Right cardiac atrium (tissue), 5 donors: Measurements from ENCODE around the gene TCEAL5. TPM values are rescaled to one million over a fixed set of nuclear protein-coding genes. Genes with fewer than 3 reads are reported as not detected.
"Not testable (repeated sequence)": the region's sequence is repeated elsewhere in the genome, so short reads cannot be mapped to it uniquely, and the experiment has no call there.

Experiments
- ATAC-seq, 2 donors: fragments of 200-7000 bp; cut with Tn5 transposase; one replicate each; pipeline versions ENCODE4 v1.8.0 to v1.9.1; 2020; ENCODE audit warnings: moderate library complexity in 2 of 2, mild to moderate bottlenecking in 1 of 2
- DNase-seq, 3 donors: peaks; one replicate each; pipeline ENCODE4 v3.0.0-alpha.2; 2020
- H3K27ac ChIP-seq: one replicate; pipeline ENCODE4 v1.5.1; 2013; ENCODE audit warnings: mild to moderate bottlenecking, low read length, control low read depth, moderate library complexity
- H3K27me3 ChIP-seq: one replicate; pipeline ENCODE4 v1.6.1; 2013; ENCODE audit not compliant: control insufficient read depth, insufficient read depth
- H3K4me1 ChIP-seq: one replicate; pipeline ENCODE4 v1.6.1; 2013; ENCODE audit warnings: low read length; ENCODE audit not compliant: control insufficient read depth, insufficient read depth
- H3K4me3 ChIP-seq: one replicate; pipeline ENCODE4 v1.5.1; 2013; ENCODE audit warnings: low read length, control low read depth
- H3K9me3 ChIP-seq: one replicate; pipeline ENCODE4 v1.6.1; 2013; ENCODE audit warnings: low read length; ENCODE audit not compliant: control insufficient read depth
- WGBS: extraction: QIAGEN DNeasy Blood & Tissue Kit; methylation state at CpG from one replicate; pipeline ENCODE4 v1.1.7; 2013; 5-methylcytosine and 5-hydroxymethylcytosine counted together
- intact Hi-C, 4 donors: fragments of 100-400 bp; cut with DNase I; formaldehyde crosslinking; loops; one replicate each; pipeline versions ENCODE4 v1.11.0 to v1.14.0; 2022 to 2023
- polyA plus RNA-seq: library from polyadenylated mRNA; stranded (reverse); fragments of 200-250 nt; gene quantifications from one replicate; pipeline ENCODE4 v1.2.3, GENCODE V29; 2013
- total RNA-seq, 4 donors: library from RNA; stranded (reverse); fragmentation: NEBNext Ultra II Directional; extraction: Animal tissue kit (Norgen Biotek cat#: 25700); gene quantifications; one replicate each; pipeline ENCODE4 v1.2.1, GENCODE V29; 2021
- donor health status: healthy with polysubstance abuse.
- donor health status: DM: no; HTN: yes; CAD: no.
- donor health status: DM: no; HTN: no; CAD: no.
- donor health status: DM: no; HTN: yes; CAD: no; lungs with severe emphysema.
- donor health status: DM: yes; HTN: yes; CAD: no.

The TCEAL5 gene
- total and polyA plus RNA-seq, 5 donors, result 0.45 to 1.6 (median 0.81) TPM

DNA sequence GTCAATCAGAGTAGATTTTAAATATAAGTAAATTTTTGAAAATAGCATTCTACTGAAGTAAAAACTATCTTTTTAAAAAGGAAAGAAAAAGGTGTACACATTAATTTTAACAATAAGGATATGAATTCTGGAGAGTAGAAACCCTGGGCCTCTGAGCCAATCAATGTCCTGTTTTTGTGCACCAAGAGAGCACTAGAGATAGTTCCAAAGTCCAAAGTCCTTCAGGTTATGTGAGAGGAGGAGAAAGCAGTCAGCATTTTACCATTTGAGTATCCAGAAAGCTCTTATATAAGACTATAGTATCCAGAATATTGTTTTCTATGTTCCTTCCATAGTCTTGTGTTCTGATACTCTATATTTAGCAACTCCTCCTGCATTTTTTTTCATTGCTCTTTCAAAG is 18.3 kb downstream of the TCEAL5 start:
- no peak for DNase-seq

GRCh38 chrX:103256651-103257050 is 19.9 kb downstream of the TCEAL5 start:
- Histone ChIP-seq H3K9me3 (no peaks in the 10 kb centered on the region), H3K4me1 (no peaks in the 10 kb centered on the region), H3K4me3 (no peak overlapping the region), H3K27me3 (no peaks in the 10 kb centered on the region), H3K27ac (no peak overlapping the region)
- ATAC-seq (no peak), DNase-seq (no peak)
- intact Hi-C loops, result no loop called here

More for the DNA sequence above, 18.3 kb downstream of the TCEAL5 start:
- Histone ChIP-seq H3K9me3 (no peaks in the 10 kb centered on the region), H3K27me3 (no peaks in the 10 kb centered on the region), H3K4me3 (no peak overlapping the region), H3K27ac (no peak overlapping the region), H3K4me1 (no peaks in the 10 kb centered on the region)
- intact Hi-C loops, result no loop called here
- no peak for ATAC-seq

- Histone ChIP-seq H3K4me1 (no peaks in the 10 kb centered on the region), H3K27me3 (no peaks in the 10 kb centered on the region), H3K9me3 (no peaks in the 10 kb centered on the region), H3K27ac (peak within 1 kb of the TSS; percentile 99), H3K4me3 (peak within 1 kb of the TSS; percentile 99)
- peak; percentile 84 to 94 (median 89) for DNase-seq
- intact Hi-C loops, result loop anchor here in 1 of 4 donors (5.0 kb wide), 1 partner anchor 43 kb away; no protein-coding TSS in a partner anchor
- peak; percentile 97 to 98 for ATAC-seq
- 0% methylated on average over 22 of the region's 22 CpGs for WGBS
Measured at GRCh38 chrX:103254921-103255493, 21.5 kb downstream of the TCEAL5 start, which contains the start of gene TCEAL8. Gene TCEAL8, minus strand, starts transcription at chrX:103255155. Its CDS starts 1,176 bp downstream, at chrX:103253979.

- under 1% methylated on average over 22 of the region's 22 CpGs for WGBS
- no peaks in the 10 kb centered on the region for H3K9me3 ChIP-seq
- ATAC-seq (peak; percentile 78 to 85), DNase-seq (peak; percentile 55 to 76 (median 74))
- H3K4me3 ChIP-seq, result peak overlapping the region; percentile 99
- H3K27ac ChIP-seq, result peak overlapping the region; percentile 99
- H3K27me3 ChIP-seq, result no peaks in the 10 kb centered on the region
- no peaks in the 10 kb centered on the region for H3K4me1 ChIP-seq
- intact Hi-C loops, result loop anchor here in 1 of 4 donors (5.0 kb wide), 1 partner anchor 42 kb away; no protein-coding TSS in a partner anchor
Measured at GRCh38 chrX:103254171-103254824, 22.3 kb downstream of the TCEAL5 start.

- Histone ChIP-seq H3K27me3 (no peaks in the 10 kb centered on the region), H3K9me3 (no peaks in the 10 kb centered on the region), H3K4me1 (no peaks in the 10 kb centered on the region), H3K4me3 (peak overlapping the region; percentile 99), H3K27ac (peak overlapping the region; percentile 99)
- peak in 1 of 2 donors; percentile 68 for ATAC-seq
- intact Hi-C loops, result loop anchor here in 1 of 4 donors (5.0 kb wide), 1 partner anchor 41 kb away; no protein-coding TSS in a partner anchor
- no peak for DNase-seq
- 9% methylated on average over 8 of the region's 8 CpGs for WGBS
Measured at GRCh38 chrX:103253608-103254007, 22.9 kb downstream of the TCEAL5 start.

DNA sequence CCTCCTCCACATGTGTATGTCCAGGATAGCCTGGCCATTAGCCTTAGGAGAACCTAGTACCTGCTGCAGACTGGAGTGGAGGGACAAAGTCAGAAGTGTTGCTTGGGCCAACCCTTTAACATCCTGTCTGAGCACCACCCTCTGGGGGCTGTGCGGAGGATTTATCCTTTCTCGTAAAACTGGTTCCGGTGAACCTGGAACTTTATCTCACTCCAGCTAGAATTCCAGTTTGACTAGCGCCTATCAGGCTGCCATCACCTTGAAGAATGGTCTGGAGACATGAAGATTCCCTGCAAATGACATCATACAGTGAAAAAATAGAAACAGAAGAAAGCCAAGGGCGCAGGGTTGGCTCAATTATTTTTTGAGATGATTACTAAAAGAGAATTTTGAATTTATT is 25.6 kb downstream of the TCEAL5 start:
- Histone ChIP-seq H3K27me3 (no peaks in the 10 kb centered on the region), H3K27ac (no peak overlapping the region), H3K4me3 (no peak overlapping the region), H3K9me3 (no peaks in the 10 kb centered on the region), H3K4me1 (no peaks in the 10 kb centered on the region)
- WGBS, result 34% methylated on average over 5 of the region's 5 CpGs
- DNase-seq (no peak), ATAC-seq (no peak)
- intact Hi-C loops, result loop anchor here in 1 of 4 donors (5.0 kb wide), 1 partner anchor 39 kb away; no protein-coding TSS in a partner anchor

DNA sequence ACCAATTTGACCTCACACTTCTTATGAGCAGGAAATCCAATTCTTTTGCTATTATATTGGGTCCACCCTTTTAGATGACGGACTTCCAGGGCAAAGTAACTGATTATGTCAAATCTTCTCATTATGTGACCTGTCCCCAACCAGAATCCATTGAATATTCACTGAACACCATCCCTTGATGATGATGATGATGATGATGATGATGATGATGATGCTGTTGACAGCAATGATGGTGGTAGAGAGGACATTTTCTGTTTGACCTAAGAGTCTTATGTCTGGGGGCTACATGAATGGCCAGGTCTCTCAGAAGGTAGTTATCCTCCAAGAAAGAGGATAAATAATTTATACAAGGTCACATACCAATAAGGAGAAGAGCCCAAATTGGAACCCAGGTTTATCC is 26.7 kb downstream of the TCEAL5 start:
- 75% methylated on average over 1 of the region's 1 CpG for WGBS
- H3K4me1 ChIP-seq, result no peaks in the 10 kb centered on the region

GRCh38 chrX:103248553-103248952 is 28.0 kb downstream of the TCEAL5 start:
- Histone ChIP-seq H3K27ac (no peak overlapping the region), H3K9me3 (no peaks in the 10 kb centered on the region), H3K4me3 (no peak overlapping the region), H3K27me3 (no peaks in the 10 kb centered on the region), H3K4me1 (no peaks in the 10 kb centered on the region)
- DNase-seq, result no peak
- intact Hi-C loops, result no loop called here
- ATAC-seq, result no peak

More for the DNA sequence above, 26.7 kb downstream of the TCEAL5 start:
- DNase-seq (no peak), ATAC-seq (no peak)
- intact Hi-C loops, result loop anchor here in 1 of 4 donors (5.0 kb wide), 1 partner anchor 38 kb away; no protein-coding TSS in a partner anchor
- H3K4me3 ChIP-seq, result no peak overlapping the region
- no peak overlapping the region for H3K27ac ChIP-seq
- no peaks in the 10 kb centered on the region for H3K9me3 ChIP-seq
- H3K27me3 ChIP-seq, result no peaks in the 10 kb centered on the region

DNA sequence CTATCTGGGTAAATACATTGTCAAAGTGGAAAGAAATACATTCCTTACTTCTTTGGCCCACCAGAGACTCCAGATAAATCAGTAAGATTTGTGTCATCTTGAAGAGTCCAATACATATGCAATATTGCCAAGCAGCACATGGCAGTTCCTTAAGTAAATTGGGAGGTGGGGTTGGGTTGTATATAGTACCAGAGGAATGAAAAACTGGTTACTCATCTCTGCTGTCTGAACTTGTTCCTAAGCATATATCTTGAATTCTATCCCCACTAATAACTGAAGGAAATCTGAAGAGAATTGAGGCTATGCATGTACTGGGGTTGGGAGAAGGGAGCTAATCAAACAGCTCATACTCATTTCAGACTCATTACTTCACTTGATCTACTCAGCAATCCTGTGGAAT is 36.4 kb downstream of the TCEAL5 start:
- Histone ChIP-seq H3K9me3 (no peaks in the 10 kb centered on the region), H3K27me3 (no peaks in the 10 kb centered on the region), H3K4me1 (no peaks in the 10 kb centered on the region), H3K27ac (no peak overlapping the region), H3K4me3 (no peak overlapping the region)
- intact Hi-C loops, result no loop called here
- DNase-seq (no peak), ATAC-seq (no peak)

- DNase-seq, result no peak
- Histone ChIP-seq H3K9me3 (no peaks in the 10 kb centered on the region), H3K27me3 (no peaks in the 10 kb centered on the region), H3K4me3 (no peak overlapping the region), H3K27ac (no peak overlapping the region), H3K4me1 (no peaks in the 10 kb centered on the region)
- 96% methylated on average over 1 of the region's 1 CpG for WGBS
- no peak for ATAC-seq
- intact Hi-C loops, result no loop called here
Measured at GRCh38 chrX:103236296-103236695, 40.3 kb downstream of the TCEAL5 start.

GRCh38 chrX:103235608-103236007 is 40.9 kb downstream of the TCEAL5 start:
- WGBS, result 45% methylated on average over 2 of the region's 2 CpGs

More at GRCh38 chrX:103235608-103236007, 40.9 kb downstream of the TCEAL5 start:
- H3K27ac ChIP-seq, H3K9me3 ChIP-seq, DNase-seq, ATAC-seq, intact Hi-C loops, H3K27me3 ChIP-seq, H3K4me3 ChIP-seq, H3K4me1 ChIP-seq: not testable (repeated sequence)
